ENCODE data around the gene PDE10A. TPM values are rescaled to one million over a fixed set of nuclear protein-coding genes. Genes with fewer than 3 reads are reported as not detected.

Gene PDE10A
- polyA plus RNA-seq, 1 donor: 2.7 TPM

DNA sequence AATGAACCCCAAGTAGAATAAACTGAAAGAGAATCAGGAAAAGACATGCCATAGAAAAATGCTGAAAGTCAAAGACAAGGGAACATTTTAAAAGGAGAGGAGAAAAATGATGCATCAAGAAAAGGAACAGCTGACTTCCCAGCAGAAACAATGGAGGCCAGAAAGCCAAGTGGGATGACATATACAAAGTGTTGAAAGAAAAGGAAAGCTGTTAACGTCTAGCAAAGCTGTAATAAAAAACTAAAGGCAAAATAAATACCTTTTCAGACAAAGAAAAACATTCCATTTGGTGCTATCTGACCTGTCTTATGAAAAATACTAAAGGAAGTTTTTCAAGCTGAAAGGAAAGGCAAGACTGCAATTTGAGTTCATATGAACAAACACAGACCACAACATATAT lies 34.1 kb upstream of the PDE10A start:
- no peak for DNase-seq
- no peaks in the 10 kb centered on the region for H3K9me3 ChIP-seq (ENCODE audit: control insufficient read depth, low read depth, low read length)
- H3K27me3 ChIP-seq (ENCODE audit: control insufficient read depth, insufficient read depth, low read length): peaks cover 8% of the 10 kb centered on the region
- H3K4me3 ChIP-seq (ENCODE audit: low read length): no peak overlapping the region
- 0% methylated on average over 1 of the region's 1 CpG for WGBS (ENCODE audit: insufficient coverage, low lambda C conversion rate)
- H3K4me1 ChIP-seq (ENCODE audit: control insufficient read depth, insufficient read depth, low read length): no peaks in the 10 kb centered on the region
- no peak overlapping the region for H3K27ac ChIP-seq (ENCODE audit: low read length)
- no peaks in the 10 kb centered on the region for H3K36me3 ChIP-seq (ENCODE audit: control insufficient read depth, insufficient read depth, low read length)

DNA sequence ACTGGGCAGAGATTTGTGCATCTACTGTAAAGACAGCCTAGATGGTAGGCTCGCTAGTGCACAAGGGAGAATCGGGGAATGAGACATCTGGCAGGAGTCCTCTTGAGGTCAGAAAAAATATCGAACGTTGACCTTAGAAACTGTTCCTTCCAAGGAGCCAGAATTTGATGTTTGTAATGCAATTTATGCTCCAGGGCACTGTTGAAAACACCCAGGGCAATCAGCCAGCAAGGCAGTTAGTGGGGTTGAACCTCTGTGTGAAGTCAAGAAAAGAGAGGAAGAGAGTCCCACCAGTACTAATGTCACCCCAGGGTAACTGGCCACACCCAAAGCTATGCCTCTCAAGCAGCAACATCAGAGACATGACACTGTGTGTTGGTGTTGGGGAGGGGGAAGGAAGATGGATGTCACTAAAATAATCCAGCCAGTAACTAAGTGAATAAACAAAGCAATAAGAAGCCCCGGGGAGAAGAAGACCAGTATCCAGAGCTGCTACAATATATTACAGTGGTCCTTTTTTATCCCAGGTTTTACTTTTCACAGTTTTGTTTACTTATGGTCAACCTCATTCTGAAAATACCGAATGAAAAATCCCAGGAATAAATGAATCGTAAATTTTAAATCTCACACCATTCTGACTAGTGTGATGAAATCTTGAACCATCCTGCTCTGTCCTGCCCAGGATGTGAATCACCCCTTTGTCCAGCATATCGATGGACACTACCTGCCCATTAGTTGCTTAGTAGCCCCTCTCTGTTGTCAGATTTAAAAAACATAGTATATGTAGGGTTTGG lies 32.9 kb upstream of the PDE10A start:
- Histone ChIP-seq H3K4me3 (ENCODE audit: low read length) (no peak overlapping the region), H3K9me3 (ENCODE audit: control insufficient read depth, low read depth, low read length) (no peaks in the 10 kb centered on the region), H3K4me1 (ENCODE audit: control insufficient read depth, insufficient read depth, low read length) (no peaks in the 10 kb centered on the region), H3K27ac (ENCODE audit: low read length) (no peak overlapping the region), H3K36me3 (ENCODE audit: control insufficient read depth, insufficient read depth, low read length) (no peaks in the 10 kb centered on the region), H3K27me3 (ENCODE audit: control insufficient read depth, insufficient read depth, low read length) (peaks cover 8% of the 10 kb centered on the region)
- whole genome bisulfite sequencing (ENCODE audit: insufficient coverage, low lambda C conversion rate): 93% methylated on average over 3 of the region's 8 CpGs
- no peak for DNase-seq

DNA sequence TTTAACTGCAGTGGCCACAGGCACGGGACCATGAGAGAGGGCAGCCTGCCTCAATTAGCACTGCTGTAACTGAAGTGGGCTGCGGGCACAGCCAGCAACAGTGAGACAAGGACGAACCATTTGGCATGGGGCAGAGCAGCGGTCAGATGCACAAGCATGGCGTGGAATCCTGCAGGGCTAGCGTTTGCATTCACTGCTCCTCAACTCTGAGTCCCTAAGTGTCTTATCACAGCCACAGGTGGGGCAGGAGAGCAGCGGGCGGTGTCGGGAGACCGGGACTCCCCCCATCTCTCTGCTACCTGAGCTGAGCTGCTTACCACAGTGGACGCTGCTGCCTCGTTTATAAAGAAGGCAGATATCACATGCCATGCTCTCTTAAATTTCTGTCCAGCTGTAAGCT lies 31.3 kb upstream of the PDE10A start:
- peaks cover 8% of the 10 kb centered on the region for H3K27me3 ChIP-seq (ENCODE audit: control insufficient read depth, insufficient read depth, low read length)
- no peak overlapping the region for H3K27ac ChIP-seq (ENCODE audit: low read length)
- H3K4me3 ChIP-seq (ENCODE audit: low read length): no peak overlapping the region
- no peaks in the 10 kb centered on the region for H3K36me3 ChIP-seq (ENCODE audit: control insufficient read depth, insufficient read depth, low read length)
- no peaks in the 10 kb centered on the region for H3K4me1 ChIP-seq (ENCODE audit: control insufficient read depth, insufficient read depth, low read length)
- no CpG with 5 or more reads among the region's 12 CpGs for WGBS (ENCODE audit: insufficient coverage, low lambda C conversion rate)
- DNase-seq: no peak
- no peaks in the 10 kb centered on the region for H3K9me3 ChIP-seq (ENCODE audit: control insufficient read depth, low read depth, low read length)

DNA sequence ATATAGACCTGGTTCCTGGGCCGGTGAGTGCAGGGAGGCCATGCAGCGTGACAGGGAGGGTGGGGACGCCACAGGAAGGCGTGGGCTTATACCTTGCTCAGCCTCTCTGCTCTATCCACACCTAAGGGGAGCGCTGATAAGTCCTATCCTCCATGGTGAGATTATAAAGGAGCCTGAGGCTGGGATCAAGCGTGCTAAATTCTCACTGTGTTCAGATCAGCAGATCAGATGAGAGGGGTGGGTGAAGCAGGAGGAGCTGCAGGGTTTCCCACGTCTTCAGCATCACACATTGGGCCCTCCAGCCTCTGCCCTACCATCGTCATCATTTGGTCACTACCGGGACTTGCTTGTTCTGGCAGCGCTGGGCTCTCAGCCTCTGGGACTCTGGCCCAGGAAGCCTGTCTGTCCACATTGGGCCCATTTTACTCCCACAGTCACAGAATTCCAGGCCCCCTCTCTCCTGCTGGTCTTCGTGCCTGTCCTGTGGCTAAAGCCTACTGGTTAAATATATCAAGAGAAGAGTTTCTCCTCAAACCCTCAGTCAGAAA lies 29.1 kb upstream of the PDE10A start:
- DNase-seq: no peak
- H3K9me3 ChIP-seq (ENCODE audit: control insufficient read depth, low read depth, low read length): no peaks in the 10 kb centered on the region
- H3K27ac ChIP-seq (ENCODE audit: low read length): no peak overlapping the region
- no peaks in the 10 kb centered on the region for H3K4me1 ChIP-seq (ENCODE audit: control insufficient read depth, insufficient read depth, low read length)
- no peaks in the 10 kb centered on the region for H3K36me3 ChIP-seq (ENCODE audit: control insufficient read depth, insufficient read depth, low read length)
- no CpG with 5 or more reads among the region's 11 CpGs for WGBS (ENCODE audit: insufficient coverage, low lambda C conversion rate)
- H3K4me3 ChIP-seq (ENCODE audit: low read length): no peak overlapping the region
- H3K27me3 ChIP-seq (ENCODE audit: control insufficient read depth, insufficient read depth, low read length): peaks cover 8% of the 10 kb centered on the region

DNA sequence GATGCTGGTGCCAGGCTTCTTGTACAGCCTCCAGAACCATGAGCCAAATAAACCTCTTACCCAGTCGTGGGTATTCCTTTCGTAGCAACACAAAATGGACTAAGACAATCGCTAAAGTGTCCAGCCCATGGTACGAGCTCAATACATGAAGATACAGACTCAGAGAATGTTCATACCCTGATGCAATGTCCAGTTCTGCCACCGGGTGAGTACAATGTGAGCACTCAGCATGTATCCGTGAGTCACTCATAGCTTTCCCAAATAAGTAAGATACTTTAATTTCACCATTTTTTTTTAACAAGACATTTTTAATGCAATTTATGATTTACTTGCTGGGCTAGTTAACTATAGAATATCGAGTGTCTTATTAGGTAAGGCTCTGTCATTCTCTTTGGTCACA lies 26.7 kb upstream of the PDE10A start:
- Histone ChIP-seq H3K27me3 (ENCODE audit: control insufficient read depth, insufficient read depth, low read length) (peaks cover 6% of the 10 kb centered on the region), H3K4me1 (ENCODE audit: control insufficient read depth, insufficient read depth, low read length) (no peaks in the 10 kb centered on the region), H3K36me3 (ENCODE audit: control insufficient read depth, insufficient read depth, low read length) (no peaks in the 10 kb centered on the region), H3K27ac (ENCODE audit: low read length) (no peak overlapping the region), H3K9me3 (ENCODE audit: control insufficient read depth, low read depth, low read length) (no peaks in the 10 kb centered on the region), H3K4me3 (ENCODE audit: low read length) (no peak overlapping the region)
- 83% methylated on average over 5 of the region's 7 CpGs for WGBS (ENCODE audit: insufficient coverage, low lambda C conversion rate)
- DNase-seq: no peak

DNA sequence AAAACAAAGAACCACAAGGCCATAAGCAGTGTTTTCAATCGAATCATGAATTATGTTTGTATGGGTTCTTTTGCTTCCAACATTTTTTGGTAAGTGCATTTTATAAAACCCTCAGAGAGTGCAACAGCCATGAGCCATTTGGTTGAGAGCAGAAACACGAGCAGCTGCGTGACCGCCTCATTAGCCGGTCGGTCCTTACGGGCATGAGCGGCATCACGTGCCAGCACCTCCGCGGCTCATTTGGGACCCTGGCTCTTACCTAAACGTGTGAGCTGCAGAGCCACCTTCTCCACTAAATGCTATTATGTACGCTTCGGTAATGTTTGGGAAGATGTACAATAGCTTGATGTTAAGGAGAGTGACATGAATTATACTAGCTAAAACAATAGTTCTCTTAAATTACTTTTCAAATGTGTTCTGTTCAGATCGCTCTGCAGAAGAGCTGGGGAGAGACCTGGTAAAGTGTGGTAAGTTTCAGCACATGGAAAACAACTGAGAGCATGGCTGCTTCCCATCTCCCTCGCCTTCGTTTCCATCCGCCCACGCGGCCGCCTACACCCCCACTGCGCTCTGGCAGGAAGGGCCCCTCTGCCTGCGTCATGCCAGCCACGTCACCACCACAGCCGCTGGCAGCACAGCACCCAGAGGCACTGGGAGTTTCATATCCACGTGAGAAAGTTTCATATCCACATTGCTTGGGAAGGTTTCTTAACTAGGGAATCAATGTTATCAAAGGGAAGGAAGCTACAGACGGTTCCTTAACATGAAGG lies 23.7 kb upstream of the PDE10A start:
- no peak overlapping the region for H3K27ac ChIP-seq (ENCODE audit: low read length)
- DNase-seq: no peak
- H3K9me3 ChIP-seq (ENCODE audit: control insufficient read depth, low read depth, low read length): no peaks in the 10 kb centered on the region
- H3K27me3 ChIP-seq (ENCODE audit: control insufficient read depth, insufficient read depth, low read length): peaks cover 9% of the 10 kb centered on the region
- H3K36me3 ChIP-seq (ENCODE audit: control insufficient read depth, insufficient read depth, low read length): no peaks in the 10 kb centered on the region
- H3K4me1 ChIP-seq (ENCODE audit: control insufficient read depth, insufficient read depth, low read length): no peaks in the 10 kb centered on the region
- 63% methylated on average over 2 of the region's 27 CpGs for WGBS (ENCODE audit: insufficient coverage, low lambda C conversion rate)
- no peak overlapping the region for H3K4me3 ChIP-seq (ENCODE audit: low read length)

DNA sequence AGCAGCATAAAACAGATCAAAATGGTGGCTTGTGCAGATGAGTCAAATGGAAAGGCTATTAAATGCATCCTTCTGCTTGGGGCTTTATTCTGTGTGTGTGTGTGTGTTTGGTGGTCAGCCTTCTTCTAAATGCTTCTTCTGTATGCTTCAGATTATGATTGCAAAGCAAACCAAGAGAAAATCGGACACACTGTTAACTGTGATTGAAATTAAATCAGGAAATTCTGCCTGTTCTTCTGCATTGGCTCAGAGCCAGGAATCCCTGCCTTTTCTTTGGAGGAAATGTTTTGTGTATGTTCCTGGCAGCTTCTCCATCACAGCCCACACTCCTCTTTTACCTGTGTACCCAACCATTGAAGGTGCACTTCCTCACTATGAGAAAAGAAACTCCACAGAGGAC lies 22.3 kb upstream of the PDE10A start:
- Histone ChIP-seq H3K27me3 (ENCODE audit: control insufficient read depth, insufficient read depth, low read length) (peaks cover 9% of the 10 kb centered on the region), H3K36me3 (ENCODE audit: control insufficient read depth, insufficient read depth, low read length) (no peaks in the 10 kb centered on the region), H3K9me3 (ENCODE audit: control insufficient read depth, low read depth, low read length) (no peaks in the 10 kb centered on the region), H3K27ac (ENCODE audit: low read length) (no peak overlapping the region), H3K4me3 (ENCODE audit: low read length) (no peak overlapping the region), H3K4me1 (ENCODE audit: control insufficient read depth, insufficient read depth, low read length) (no peaks in the 10 kb centered on the region)
- WGBS (ENCODE audit: insufficient coverage, low lambda C conversion rate): 80% methylated on average over 1 of the region's 1 CpG
- DNase-seq: no peak

DNA sequence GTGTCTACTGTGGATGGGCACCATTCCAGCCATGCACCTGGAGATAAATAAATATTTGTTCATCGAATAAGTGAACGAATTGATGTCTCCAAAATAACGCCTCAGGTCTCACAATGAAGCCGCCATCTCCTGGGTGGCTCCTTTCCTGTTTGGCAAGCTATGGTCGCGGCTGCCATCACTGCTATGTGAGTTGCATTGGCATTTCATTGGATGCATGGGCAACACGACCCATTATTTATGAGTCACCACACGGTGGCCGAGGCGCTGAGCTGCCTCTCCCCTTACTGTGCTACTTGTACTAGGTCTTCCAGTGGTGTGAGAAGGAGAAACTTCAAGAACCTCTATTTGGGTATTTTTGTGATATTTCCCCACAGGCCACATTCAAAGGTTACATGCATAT lies 21.3 kb upstream of the PDE10A start:
- no peaks in the 10 kb centered on the region for H3K4me1 ChIP-seq (ENCODE audit: control insufficient read depth, insufficient read depth, low read length)
- DNase-seq: no peak
- no peak overlapping the region for H3K27ac ChIP-seq (ENCODE audit: low read length)
- H3K27me3 ChIP-seq (ENCODE audit: control insufficient read depth, insufficient read depth, low read length): peaks cover 15% of the 10 kb centered on the region
- no CpG with 5 or more reads among the region's 10 CpGs for WGBS (ENCODE audit: insufficient coverage, low lambda C conversion rate)
- H3K9me3 ChIP-seq (ENCODE audit: control insufficient read depth, low read depth, low read length): no peaks in the 10 kb centered on the region
- no peak overlapping the region for H3K4me3 ChIP-seq (ENCODE audit: low read length)
- no peaks in the 10 kb centered on the region for H3K36me3 ChIP-seq (ENCODE audit: control insufficient read depth, insufficient read depth, low read length)

DNA sequence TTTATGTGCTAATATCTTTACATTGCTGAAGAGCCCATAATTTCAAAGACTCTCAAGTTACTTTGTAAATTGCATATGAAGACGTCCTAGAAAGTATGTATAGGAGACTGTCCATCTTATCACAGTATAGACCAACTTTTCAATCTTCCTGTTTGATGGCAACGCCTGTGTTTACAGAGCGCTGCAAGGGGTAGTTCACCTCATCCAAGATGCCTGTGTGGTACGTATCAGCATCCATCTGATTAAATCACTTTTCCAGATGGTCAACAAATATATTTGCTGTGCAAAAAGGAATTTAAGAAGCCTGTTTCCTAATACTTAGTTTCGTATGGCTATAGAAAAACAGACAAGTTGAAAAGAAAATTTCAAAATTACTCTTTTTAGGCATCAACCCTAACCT lies 17.9 kb upstream of the PDE10A start:
- Histone ChIP-seq H3K27me3 (ENCODE audit: control insufficient read depth, insufficient read depth, low read length) (peaks cover 13% of the 10 kb centered on the region), H3K4me3 (ENCODE audit: low read length) (no peak overlapping the region), H3K9me3 (ENCODE audit: control insufficient read depth, low read depth, low read length) (no peaks in the 10 kb centered on the region), H3K27ac (ENCODE audit: low read length) (no peak overlapping the region), H3K36me3 (ENCODE audit: control insufficient read depth, insufficient read depth, low read length) (no peaks in the 10 kb centered on the region), H3K4me1 (ENCODE audit: control insufficient read depth, insufficient read depth, low read length) (no peaks in the 10 kb centered on the region)
- WGBS (ENCODE audit: insufficient coverage, low lambda C conversion rate): 72% methylated on average over 3 of the region's 5 CpGs
- DNase-seq: no peak

DNA sequence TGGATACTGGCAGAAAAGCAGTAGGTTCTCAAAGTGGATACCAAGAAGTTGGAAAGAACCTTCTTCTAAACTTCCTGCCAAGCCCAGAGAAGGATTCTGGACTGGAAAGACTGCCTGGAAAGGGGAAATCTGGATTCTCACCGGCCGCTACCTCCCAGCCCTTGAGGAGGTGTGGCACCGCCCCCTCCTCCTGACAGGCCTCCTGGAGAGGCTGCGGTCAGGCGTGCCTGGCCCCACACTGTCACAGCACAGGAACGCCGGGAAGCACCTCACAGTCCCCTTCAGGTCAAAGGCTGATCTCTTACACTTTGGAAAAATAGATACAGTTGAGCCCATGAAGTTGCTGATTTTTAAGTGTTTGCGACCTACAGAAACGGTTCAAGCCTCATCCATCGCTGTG lies 16.3 kb upstream of the PDE10A start:
- no peak overlapping the region for H3K27ac ChIP-seq (ENCODE audit: low read length)
- H3K4me1 ChIP-seq (ENCODE audit: control insufficient read depth, insufficient read depth, low read length): no peaks in the 10 kb centered on the region
- H3K4me3 ChIP-seq (ENCODE audit: low read length): no peak overlapping the region
- H3K27me3 ChIP-seq (ENCODE audit: control insufficient read depth, insufficient read depth, low read length): peaks cover 18% of the 10 kb centered on the region
- no peaks in the 10 kb centered on the region for H3K9me3 ChIP-seq (ENCODE audit: control insufficient read depth, low read depth, low read length)
- no CpG with 5 or more reads among the region's 10 CpGs for WGBS (ENCODE audit: insufficient coverage, low lambda C conversion rate)
- DNase-seq: no peak
- no peaks in the 10 kb centered on the region for H3K36me3 ChIP-seq (ENCODE audit: control insufficient read depth, insufficient read depth, low read length)
